ENCODE data around the gene BAD. TPM values are rescaled to one million over a fixed set of nuclear protein-coding genes. Genes with fewer than 3 reads are reported as not detected.

BAD gene
- total RNA-seq, 1 experiment from 2014 or later = 48.4 TPM

DNA sequence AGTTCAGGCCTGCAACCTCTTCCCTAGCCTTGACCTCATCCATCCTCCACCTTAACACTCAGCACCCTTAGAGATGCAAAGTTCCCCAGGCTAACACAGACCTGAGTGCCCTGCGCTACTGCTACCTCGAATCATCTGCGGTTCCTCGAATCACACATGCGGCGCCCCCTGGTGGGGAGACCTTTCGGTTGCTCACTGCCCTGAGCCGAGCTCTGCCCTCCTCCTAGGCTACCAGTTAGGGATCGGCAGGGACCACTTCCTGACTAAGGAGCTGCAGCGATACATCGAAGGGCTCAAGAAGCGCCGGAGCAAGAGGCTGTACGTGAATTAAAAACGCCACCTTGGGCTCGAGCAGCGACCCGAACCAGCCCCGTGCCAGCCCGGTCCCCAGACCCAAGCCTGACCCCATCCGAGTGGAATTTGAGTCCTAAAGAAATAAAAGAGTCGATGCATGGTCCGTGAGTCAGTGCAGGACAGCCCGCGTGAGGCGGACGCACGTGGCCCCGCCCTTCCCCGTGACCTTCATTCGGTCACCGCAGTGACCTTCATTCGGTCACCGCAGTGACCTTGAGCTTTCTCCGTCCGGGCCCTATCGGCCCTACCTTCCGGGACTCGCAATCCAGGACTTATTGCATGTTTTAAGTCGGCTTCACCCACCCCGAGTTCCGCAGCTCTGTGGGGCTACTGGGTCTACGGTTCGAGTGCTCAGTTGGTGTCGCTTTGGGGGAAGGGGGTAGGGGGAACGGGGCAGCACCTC is 20.0 kb upstream of the BAD start:
- intact Hi-C loops (cut with micrococcal nuclease; ENCODE audit: unreplicated experiment) = loop anchor here (2.0 to 5.0 kb wide), 3 partner anchors 34 to 117 kb away; partner anchors contain the start of genes FKBP2 and STIP1
- Histone ChIP-seq H3K36me3 (ENCODE audit: insufficient read depth, low read length, poor library complexity, severe bottlenecking) (peaks cover 4% of the 10 kb centered on the region), H3K27me3 (replicated peaks; ENCODE audit: insufficient read depth, low read depth, low read length, poor library complexity) (peaks cover 6% of the 10 kb centered on the region), H3K27ac (ENCODE audit: low read depth, low read length, poor library complexity, severe bottlenecking) (peak overlapping the region; percentile 87), H3K4me3 (ENCODE audit: low read depth, low read length, poor library complexity, severe bottlenecking) (peak overlapping the region; percentile 58), H3K4me1 (ENCODE audit: insufficient read depth, low read length, poor library complexity, severe bottlenecking) (peaks cover 24% of the 10 kb centered on the region), H3K9me3 (ENCODE audit: low read depth, low read length, poor library complexity, severe bottlenecking) (no peaks in the 10 kb centered on the region)
- peak; percentile 97 for DNase-seq (ENCODE audit: low spot score)
- ChIA-PET POLR2A (ENCODE audit: low non-redundant PET) (no interaction called here), CTCF (interaction anchor here (0.6 to 2.6 kb wide), 11 partner anchors 10 to 120 kb away, joined by 3 to 23 read pairs (median 10); partner anchors contain the start of genes FERMT3, PRDX5 and TRMT112)
- TF ChIP-seq, protein P1, sequence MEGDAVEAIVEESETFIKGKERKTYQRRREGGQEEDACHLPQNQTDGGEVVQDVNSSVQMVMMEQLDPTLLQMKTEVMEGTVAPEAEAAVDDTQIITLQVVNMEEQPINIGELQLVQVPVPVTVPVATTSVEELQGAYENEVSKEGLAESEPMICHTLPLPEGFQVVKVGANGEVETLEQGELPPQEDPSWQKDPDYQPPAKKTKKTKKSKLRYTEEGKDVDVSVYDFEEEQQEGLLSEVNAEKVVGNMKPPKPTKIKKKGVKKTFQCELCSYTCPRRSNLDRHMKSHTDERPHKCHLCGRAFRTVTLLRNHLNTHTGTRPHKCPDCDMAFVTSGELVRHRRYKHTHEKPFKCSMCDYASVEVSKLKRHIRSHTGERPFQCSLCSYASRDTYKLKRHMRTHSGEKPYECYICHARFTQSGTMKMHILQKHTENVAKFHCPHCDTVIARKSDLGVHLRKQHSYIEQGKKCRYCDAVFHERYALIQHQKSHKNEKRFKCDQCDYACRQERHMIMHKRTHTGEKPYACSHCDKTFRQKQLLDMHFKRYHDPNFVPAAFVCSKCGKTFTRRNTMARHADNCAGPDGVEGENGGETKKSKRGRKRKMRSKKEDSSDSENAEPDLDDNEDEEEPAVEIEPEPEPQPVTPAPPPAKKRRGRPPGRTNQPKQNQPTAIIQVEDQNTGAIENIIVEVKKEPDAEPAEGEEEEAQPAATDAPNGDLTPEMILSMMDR (conservative IDR thresholded peaks at IDR 0.05; ENCODE audit: low read depth, low read length) = peak; percentile 99
- no peak for TF ChIP-seq EZH2 (IDR thresholded peaks at IDR 0.05; ENCODE audit: borderline replicate concordance, low read depth, low read length, poor library complexity, severe bottlenecking)
- BruUV-seq (replicated peaks) = TSS peak; percentile 96

DNA sequence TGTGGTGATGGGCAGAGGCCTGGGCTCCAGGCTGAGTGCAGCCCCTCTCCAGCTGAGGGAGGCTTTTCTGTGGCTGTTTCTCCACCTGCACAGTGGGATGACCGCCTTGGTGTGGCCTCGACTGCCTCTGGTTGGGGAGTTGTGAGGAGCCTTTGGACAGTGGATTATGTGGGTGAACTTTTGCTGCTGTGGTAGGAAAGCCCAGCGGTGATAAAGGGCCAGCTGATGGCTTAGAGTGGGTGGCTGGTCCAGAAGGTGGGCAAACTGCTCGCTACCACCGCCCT is 19.5 kb upstream of the BAD start:
- TF ChIP-seq, protein P1 (conservative IDR thresholded peaks at IDR 0.05; ENCODE audit: low read depth, low read length) = no peak
- TF ChIP-seq EZH2 (IDR thresholded peaks at IDR 0.05; ENCODE audit: borderline replicate concordance, low read depth, low read length, poor library complexity, severe bottlenecking) = no peak
- Histone ChIP-seq H3K4me3 (ENCODE audit: low read depth, low read length, poor library complexity, severe bottlenecking) (peak overlapping the region; percentile 58), H3K27ac (ENCODE audit: low read depth, low read length, poor library complexity, severe bottlenecking) (no peak overlapping the region), H3K4me1 (ENCODE audit: insufficient read depth, low read length, poor library complexity, severe bottlenecking) (peaks cover 24% of the 10 kb centered on the region), H3K36me3 (ENCODE audit: insufficient read depth, low read length, poor library complexity, severe bottlenecking) (peaks cover 4% of the 10 kb centered on the region), H3K27me3 (replicated peaks; ENCODE audit: insufficient read depth, low read depth, low read length, poor library complexity) (peaks cover 12% of the 10 kb centered on the region), H3K9me3 (ENCODE audit: low read depth, low read length, poor library complexity, severe bottlenecking) (no peaks in the 10 kb centered on the region)
- BruUV-seq (replicated peaks) = no TSS peak
- intact Hi-C loops (cut with micrococcal nuclease; ENCODE audit: unreplicated experiment) = loop anchor here (2.0 to 5.0 kb wide), 3 partner anchors 33 to 117 kb away; partner anchors contain the start of genes FKBP2 and STIP1
- ChIA-PET POLR2A (ENCODE audit: low non-redundant PET) (no interaction called here), CTCF (interaction anchor here (0.8 to 2.6 kb wide), 8 partner anchors 14 to 119 kb away, joined by 3 to 23 read pairs (median 10); partner anchors contain the start of genes FERMT3, PRDX5 and TRMT112)
- DNase-seq (ENCODE audit: low spot score) = no peak

DNA sequence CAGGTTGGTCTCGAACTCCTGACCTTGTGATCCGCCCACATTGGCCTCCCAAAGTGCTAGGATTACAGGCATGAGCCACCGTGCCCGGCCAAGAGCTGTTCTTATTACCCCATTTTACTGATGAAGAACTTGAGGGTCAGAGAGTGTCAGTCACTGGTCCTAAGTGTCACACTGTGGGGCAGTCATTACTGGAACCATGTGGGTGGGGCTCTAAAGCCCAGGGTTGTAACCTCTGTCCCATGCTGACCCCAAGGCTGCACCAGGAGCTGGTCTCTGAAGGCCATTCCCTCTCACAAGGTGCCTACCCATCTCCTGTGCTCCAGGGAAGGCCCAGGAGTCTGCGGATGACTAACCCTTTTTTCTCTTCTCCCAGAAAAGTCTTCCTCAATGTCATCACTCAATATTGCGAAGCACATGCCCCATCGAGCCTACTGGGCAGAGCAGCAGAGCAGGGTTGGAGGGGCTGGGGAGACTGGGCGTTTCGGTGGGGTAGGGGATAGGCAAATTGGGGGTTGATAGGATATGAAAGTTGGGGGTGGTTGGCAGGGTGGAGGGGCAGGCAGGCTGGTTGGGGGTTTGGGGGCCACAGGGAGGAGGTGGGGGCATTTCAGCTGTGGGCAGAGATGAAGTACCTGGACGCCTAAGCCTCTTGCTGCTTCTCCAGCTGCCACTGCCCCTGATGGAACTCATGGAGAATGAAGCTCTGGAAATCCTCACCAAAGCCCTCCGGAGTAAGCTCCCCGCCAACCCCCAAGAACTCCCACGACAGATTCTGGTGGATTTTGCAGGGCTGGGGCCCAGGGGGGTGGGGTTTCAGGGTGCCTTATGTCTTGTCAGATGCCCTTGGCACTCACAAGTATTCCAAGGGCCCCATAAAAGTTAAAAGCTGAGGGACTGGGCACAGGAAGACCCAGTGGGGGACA is 18.9 kb upstream of the BAD start:
- H3K27ac ChIP-seq (ENCODE audit: low read depth, low read length, poor library complexity, severe bottlenecking) = no peak overlapping the region
- no peak overlapping the region for H3K4me3 ChIP-seq (ENCODE audit: low read depth, low read length, poor library complexity, severe bottlenecking)
- no TSS peak for BruUV-seq (replicated peaks)
- no peak for DNase-seq (ENCODE audit: low spot score)
- H3K4me1 ChIP-seq (ENCODE audit: insufficient read depth, low read length, poor library complexity, severe bottlenecking) = peaks cover 24% of the 10 kb centered on the region
- no peaks in the 10 kb centered on the region for H3K9me3 ChIP-seq (ENCODE audit: low read depth, low read length, poor library complexity, severe bottlenecking)
- intact Hi-C loops (cut with micrococcal nuclease; ENCODE audit: unreplicated experiment) = loop anchor here (2.0 to 5.0 kb wide), 3 partner anchors 33 to 116 kb away; partner anchors contain the start of genes FKBP2 and STIP1
- H3K36me3 ChIP-seq (ENCODE audit: insufficient read depth, low read length, poor library complexity, severe bottlenecking) = peaks cover 4% of the 10 kb centered on the region
- CTCF ChIA-PET = interaction anchor here (1.4 to 2.6 kb wide), 6 partner anchors 14 to 99 kb away, joined by 3 to 23 read pairs (median 10); partner anchors contain the start of genes FERMT3, PRDX5 and TRMT112
- TF ChIP-seq, protein P1 (conservative IDR thresholded peaks at IDR 0.05; ENCODE audit: low read depth, low read length) = no peak
- no peak for TF ChIP-seq EZH2 (IDR thresholded peaks at IDR 0.05; ENCODE audit: borderline replicate concordance, low read depth, low read length, poor library complexity, severe bottlenecking)
- POLR2A ChIA-PET (ENCODE audit: low non-redundant PET) = no interaction called here
- H3K27me3 ChIP-seq (replicated peaks; ENCODE audit: insufficient read depth, low read depth, low read length, poor library complexity) = peaks cover 13% of the 10 kb centered on the region
